GM18519 (cell line): Measurements from ENCODE around the gene MASP2.
"Not testable (repeated sequence)": the region's sequence is repeated elsewhere in the genome, so short reads cannot be mapped to it uniquely, and the experiment has no call there.

Experiments used
- ATAC-seq: cut with Tn5 transposase; IDR thresholded peaks from one replicate; pipeline ENCODE4 v1.9.1; 2021; ENCODE audit warnings: mild to moderate bottlenecking, moderate library complexity; ENCODE audit not compliant: unreplicated experiment, low FRiP score

MASP2 gene

DNA sequence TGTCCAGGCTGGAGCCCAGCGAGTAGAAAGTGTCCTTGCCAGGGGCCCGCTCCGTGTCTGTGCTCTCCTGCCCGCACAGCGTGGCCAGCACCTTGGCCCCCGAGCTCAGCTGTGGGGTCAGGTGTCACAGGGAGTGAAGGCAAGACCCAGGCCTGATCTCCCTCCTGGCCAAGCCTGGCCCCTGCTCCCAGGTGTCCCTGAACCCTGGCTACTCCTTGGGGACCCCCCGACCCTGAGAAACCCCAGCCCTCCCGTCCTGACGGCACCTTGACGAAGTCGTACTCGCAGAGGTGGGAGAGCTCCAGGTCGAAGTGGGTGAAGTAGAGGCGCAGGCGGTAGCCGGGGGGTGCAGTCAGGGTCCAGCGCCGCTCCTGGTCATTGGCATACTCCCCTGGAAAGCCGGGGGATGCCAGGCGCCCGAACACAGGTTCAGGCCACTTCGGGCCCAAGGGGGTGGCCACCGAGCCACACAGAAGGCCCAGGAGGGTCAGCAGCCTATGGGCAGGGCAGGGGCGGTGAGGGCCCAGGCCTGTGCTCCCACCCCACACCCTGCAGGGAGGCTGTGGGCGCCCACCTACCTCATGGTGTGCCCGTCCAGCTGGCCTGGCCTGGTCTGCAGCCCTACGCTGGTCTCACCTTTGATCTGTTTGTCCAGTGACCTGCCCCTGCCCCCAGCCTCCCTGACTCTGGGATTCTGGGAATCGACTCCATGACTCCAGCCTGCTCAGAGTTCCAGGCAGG, at the start of gene MASP2:
Gene MASP2, minus strand, starts transcription at position 615 of the 741 bp plus-strand sequence. Its CDS starts 32 bp downstream, at position 583.
- ATAC-seq: no peak

DNA sequence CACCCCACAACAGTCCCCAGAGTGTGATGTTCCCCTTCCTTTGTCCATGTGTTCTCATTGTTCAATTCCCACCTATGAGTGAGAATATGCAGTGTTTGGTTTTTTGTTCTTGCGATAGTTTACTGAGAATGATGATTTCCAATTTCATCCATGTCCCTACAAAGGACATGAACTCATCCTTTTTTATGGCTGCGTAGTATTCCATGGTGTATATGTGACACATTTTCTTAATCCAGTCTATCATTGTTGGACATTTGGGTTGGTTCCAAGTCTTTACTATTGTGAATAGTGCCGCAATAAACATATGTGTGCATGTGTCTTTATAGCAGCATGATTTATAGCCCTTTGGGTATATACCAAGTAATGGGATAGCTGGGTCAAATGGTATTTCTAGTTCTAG, 36.7 kb upstream of the MASP2 start:
- not testable (repeated sequence) for ATAC-seq

DNA sequence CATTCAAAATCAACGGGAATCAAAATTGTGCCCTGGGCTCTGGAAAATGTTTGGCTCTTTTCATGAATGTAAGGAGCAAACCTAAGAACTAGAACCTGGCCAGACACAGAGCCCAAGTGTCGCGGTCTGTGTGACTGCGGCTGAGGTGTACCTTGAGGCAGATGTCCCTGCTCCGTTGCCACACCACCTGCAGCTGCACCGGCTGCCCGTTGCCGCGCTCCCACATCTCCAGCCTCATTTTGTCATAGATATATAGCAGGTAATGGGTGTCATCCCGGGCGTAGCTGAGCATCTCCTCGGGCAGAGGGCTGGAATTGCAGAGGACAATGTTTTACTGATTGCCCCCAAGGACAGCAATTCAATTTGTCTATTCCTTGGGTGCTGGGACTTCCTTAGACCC, 33.9 kb upstream of the MASP2 start:
- ATAC-seq: no peak

DNA sequence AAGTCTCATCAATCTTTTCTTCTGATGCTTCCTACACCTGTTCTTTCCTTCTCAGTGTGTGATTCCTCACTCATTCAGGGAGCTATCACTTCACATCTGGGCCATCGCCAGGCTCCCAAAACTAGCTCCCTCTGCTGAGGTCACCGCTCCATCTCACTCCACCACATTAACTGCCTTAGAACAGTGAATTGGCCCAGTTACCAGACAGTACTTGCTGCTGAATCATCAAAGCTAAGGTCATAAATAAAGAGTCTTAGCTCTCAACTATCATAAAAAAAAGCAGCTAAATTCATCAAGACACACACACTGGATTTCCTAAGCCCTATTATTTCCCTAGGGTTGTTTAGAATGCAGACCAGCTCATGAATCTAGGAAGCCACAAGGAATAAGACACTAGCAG, 31.6 kb upstream of the MASP2 start:
- ATAC-seq: no peak

DNA sequence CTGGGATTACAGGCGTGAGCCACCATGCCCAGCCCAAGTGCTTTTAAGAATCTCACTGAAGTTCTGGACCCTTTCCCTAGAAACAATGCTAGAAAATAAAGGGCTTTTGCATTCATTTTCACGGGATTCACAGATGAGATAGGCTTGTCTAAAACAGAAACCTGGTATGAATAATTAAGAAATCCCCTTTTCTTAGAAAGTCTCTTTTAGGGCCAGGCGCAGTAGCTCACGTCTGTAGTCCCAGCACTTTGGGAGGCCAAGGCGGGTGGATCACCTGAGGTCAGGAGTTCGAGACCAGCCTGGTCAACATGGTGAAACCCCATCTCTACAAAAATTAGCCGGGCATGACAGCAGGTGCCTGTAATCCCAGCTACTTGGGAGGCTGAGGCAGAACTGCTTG, 26.4 kb upstream of the MASP2 start:
- not testable (repeated sequence) for ATAC-seq

DNA sequence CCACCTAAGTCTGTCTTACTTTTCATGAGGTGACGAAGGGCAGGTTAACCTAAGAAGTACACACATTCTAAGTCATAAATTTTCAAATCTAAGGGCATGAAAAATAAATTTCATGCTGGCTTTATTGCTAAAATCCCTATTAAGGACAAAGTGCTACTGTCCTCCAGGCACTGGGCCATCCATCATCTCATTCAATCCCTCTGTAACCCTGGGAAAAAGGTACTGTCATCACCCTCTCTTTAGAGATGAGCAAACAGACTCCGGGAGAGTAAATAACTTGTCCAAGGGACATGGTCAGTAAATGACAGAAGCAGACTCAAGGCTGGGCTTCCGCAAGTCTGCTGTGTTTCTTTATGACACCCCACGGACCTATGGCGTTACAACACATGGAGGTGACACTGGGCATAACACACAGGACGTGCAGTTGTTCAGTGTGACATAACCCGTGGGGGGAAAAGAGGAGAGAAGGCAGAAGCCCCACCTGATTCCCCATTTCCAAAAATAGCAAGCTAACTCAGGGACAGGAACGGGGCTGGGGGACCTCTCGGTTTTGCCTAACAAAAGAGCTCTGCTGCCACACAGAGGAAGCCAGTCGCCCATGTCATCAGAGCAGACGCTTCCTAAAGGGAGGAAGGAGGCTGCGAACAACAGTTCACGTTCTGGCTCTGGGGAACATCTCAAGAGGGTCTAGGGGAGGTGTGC, 25.3 kb upstream of the MASP2 start:
- ATAC-seq: no peak

DNA sequence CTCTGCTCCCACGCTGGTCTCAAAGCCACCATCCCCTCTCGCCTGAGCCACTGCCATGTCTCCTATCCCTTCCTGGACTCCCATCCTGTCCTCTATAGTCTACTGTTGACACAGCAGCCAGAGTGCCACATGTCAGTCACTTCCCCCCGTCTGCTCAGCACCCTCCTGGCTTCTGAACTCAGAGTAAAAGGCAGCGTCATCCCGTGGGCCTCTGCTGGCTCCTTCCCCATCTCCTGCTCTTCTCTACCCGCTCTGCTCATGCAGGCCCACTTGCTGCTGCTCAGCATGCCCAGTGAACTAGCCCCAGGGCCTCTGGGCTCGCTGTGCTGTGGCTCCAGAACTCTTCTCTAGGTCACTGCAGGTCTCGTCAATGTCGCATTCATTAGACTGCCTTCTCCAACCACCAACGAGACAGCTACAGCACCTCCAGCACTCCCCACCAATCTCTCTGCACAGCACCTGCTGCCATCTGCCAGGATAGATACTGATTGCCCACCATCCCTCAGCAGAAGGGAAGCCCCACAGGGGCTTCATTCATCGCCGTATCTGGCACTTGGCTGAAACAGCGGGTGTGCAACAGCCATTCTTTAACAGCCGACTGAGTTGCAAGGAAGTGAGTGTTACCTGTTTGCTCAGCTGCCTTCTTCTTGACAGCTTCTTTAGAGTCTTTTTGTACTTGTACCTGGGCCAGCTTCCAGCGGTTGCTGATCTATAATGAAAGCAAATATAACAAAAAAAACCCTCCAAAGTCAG, 24.6 kb upstream of the MASP2 start:
- no peak for ATAC-seq

DNA sequence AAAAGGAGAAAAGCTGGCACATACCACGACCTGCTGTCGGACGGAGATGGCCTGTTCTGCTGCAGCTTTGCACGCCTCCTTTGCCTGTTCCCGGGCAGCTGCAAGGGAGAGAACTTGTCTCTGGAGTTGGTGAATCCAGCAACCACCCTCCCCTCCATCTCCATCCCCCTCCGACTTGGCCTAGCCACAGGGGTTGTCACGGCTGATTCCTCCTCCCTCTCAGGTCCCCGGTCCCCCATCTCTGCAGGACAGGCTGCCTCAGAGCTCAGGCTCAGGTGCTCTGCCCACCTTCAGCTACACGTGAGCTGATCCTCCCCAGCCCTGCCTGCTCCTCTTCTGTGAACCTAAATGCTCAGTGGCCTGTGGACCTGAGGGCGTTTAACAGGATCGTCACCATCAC, 23.8 kb upstream of the MASP2 start:
- ATAC-seq: no peak

DNA sequence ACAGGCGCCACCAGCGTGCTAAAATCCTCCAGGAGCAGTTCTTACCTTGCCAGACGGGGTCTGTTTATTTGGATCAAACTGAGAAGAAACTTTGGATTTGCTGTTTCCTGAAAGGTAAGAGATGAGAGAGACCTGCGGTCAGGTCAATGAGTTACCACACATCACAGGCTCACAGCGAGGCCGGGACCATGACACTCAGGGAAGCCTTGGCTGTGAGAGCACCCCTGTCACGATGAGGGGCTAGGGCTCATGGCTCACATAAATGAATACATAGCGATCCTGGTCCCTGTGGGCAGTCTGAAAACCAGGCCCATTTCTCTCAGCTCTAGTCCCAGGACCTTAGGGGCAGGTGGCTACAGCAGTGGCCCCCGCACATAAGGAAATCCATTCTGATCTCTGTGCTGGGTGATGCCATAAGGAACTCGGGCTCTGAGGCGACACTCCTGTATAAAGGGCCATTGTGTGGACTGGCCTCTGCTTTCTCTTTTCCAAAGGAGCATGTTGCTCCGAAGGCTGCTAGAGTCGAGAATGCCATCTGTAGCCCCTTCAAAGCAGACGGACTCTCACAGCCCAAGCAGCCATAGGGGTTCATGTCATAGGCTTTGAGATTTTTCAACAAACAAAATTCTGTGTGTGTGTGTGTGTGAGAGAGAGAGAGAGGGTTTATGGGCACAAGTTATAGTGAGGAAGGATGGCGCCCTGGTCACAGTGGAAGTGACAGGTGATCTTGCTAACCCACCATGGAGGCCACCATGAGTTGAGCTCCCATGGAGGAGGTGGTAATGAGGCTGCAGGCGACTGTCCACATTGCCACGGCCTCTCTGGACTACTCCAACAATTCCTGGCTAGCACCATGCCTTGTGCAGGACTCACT, 21.8 kb upstream of the MASP2 start:
- no peak for ATAC-seq

DNA sequence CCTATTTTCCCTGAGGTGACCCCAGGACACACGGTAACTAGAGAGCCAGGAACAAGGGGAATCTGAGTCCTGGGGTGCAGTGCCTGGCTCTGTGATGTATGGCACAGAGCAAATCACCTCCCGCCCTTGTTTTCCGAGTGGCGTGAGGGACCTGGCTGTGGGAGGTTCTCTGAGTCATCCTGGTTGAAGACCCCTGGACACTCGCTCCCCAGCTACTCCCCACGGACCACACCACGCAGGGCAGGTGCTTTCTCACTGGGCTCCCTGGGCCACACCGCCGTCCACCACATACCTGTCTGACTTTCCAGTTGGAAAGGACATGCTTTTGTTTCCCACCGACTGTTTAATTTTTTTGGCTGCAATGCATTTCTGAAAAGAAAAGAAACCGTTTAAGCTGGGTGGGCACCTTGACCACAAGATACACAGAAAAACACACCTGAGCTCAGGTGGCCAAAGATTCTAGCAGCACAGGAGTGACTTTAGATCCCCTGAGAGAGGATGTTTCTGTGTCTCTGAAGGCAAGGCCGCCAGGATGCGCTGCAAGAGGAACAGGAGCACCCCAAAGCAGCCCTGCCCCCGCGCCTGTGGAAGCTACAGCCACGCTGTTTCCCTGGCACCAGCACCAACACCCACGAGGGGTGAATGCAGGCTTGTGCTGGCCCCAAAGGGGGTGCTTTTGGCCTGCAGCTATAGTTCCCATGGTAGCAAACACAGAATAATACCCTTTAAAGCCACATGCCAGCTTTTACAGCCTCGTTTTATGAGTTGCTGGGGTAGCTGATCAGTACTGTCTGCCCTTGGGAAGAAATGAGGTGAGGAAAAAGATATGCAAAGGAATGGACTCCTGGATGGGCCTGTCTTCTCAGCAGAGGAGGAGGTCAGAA, 20.9 kb upstream of the MASP2 start:
- no peak for ATAC-seq

DNA sequence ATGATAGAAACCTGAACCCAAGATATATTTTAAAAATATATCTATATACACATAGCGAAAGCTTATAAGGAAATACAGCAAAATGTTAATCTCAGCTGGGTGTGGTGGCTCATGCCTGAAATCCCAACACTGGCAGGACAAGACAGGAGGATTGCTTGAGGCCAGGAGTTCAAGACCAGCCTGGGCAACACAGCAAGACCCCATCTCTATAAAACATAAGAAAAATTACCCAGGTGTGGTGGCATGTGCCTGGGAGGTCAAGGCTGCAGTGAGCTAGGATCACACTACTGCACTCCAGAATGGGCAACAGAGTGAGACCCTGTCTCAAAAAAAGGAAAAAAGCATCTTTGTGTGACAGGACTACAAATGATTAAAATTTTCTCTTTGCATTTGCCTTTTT, 18.8 kb upstream of the MASP2 start:
- no peak for ATAC-seq

DNA sequence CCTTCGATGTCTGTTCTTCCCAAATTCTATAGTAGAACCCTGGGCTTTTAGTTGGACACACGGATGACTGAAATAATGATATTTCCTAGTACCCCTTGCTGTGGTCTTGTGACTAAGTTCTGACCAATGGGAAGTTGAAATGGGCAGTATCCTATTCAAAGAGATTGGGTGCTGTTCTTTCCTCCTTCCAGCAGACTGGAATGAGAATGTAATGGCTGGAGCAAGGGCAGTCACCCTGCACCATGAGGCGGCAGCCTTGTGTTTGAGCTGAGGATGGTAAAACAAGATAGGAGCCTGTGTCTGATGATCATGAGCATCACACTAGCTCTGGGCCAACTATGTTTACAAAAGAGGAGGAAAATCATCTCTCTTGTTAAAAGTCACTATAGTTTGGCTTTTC, 17.9 kb upstream of the MASP2 start:
- no peak for ATAC-seq

DNA sequence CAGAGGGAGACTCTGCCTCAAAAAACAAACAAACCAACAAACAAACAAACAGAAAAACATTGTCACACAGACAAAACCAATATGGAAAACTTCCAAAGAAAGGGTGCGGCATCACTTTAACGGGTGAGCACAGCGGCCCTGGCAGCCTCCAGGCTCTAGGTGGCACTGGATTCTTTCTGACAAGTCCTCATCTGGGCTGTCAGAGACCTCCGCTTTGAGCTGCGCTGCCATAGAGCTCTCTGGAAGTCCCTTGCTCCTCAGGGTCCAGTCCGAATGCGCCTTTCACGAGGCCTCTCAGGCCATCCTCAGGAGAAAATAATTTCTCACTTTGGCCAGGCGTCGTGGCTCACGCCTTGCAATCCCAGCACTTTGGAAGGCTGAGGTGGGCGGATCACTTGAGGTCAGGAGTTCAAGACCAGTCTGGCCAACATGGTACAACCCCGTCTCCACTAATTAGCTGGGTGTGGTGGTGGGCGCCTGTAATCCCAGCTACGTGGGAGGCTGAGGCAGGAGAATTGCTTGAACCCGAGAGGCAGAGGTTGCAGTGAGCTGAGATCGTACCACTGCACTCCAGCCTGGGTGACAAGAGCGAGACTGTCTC, 17.0 kb upstream of the MASP2 start:
- ATAC-seq: not testable (repeated sequence)

DNA sequence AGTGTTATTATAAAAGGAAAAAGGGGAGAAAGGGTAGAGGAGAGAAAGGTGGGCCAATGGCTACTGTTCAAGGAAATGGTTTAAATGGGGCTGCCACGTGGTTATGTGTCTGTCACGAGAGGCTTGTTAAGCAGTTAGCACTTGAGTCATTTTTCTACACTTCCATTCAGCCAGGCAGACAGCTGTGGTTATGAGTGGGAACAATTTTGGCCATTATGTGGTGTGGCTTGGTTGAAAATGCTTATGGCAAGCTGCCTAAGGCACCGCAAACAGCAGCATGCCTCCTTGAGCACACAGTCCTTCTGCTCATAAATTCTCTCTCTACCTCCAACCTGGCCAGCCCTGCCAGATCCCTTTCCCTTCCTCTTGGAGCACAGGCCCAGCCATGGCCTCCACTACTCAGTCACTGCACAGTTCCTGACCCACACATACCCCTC, 15.9 kb upstream of the MASP2 start:
- no peak for ATAC-seq

DNA sequence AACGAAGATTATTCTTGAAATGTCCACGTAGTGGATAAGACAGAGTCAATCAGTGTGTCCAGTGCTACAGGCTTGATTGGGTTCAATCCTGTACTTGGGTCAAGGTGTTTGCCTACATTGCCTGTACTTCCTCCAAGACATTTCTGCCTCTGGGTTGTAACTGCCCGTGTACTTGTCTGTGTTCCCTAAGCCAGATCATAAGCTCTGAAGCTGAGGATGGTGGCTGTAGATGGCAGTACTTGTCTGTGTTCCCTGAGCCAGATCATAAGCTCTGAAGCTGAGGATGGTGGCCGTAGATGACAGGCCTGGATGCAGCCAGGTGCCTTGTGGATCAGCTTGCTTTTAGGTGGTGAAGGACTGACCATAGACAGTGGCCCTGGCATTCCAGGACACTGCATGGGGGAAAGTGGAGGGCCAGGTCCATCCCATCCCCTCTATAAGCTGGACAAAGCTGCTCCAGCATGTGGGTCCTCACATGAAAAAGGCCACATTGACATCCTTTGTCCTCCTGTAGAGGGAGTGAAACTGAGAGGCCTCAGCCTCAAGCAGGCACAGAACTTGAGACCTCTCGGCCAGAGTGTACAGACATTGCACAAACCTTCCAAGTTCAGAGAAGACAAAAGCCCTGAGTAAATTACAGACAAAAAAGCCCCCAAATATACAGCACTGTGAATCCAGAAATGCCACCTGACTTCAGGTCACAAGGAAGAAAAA, 14.8 kb upstream of the MASP2 start:
- ATAC-seq: no peak

DNA sequence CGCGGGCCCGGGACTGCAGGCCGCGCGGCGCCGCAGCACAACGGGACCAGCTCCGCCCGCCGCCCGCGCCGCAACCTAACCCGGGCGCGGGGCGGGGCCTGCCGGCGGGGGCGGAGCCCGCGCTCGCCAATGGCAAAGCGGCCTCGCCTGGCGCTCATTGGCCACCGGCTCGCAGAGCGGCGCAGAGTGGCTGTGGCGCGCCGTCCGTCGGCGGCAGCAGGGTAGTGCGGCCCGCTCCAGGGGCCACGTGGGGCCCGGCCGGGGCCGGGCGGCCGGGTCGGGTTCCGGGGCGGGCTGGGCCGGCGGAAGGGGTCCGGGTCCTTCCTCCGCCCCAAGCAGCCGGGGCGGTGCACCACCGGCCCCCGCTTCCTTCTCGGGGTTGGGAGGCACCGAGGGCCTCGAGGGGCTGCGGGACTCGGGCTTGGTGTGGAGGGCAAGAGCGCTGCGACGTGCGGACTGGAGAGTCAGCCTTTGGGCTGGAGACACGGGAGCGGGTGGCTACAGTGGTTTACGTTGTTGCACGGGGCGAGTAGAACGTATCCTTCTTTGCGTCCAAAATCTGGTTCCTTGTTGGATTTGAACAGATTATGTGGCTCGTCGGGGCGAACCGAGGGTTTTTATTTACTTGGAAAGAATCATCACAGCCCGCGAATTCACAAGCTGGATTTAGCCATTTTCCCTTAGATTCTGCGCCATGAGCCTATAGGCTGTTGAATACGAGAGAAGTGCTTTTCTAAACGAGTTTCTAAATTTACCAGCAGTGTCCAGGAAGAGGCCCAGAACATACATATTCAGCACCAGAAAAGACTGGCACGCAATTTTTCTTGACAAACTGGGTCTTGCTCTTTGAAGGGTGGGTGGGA, 13.2 kb upstream of the MASP2 start, which contains the start of gene SRM:
Gene SRM, minus strand, starts transcription at position 51 of the 863 bp plus-strand sequence. CDS start 75 bp downstream, outside the sequence.
- ATAC-seq: peak; percentile 81
